T-helper 2 cell treated with Interferon-gamma antibody and Interleukin-4, amounts not matched to agents 100 ng/mL and 5 ng/mL, for 36 hours (primary cell): Measurements from ENCODE around the gene EXOC1L. TPM values are rescaled to one million over a fixed set of nuclear protein-coding genes. Genes with fewer than 3 reads are reported as not detected.

Experiments used
- intact Hi-C: fragments of 100-400 bp; cut with micrococcal nuclease; formaldehyde crosslinking; loops from one replicate; pipeline ENCODE4 v1.15.1; 2023
- total RNA-seq: library from RNA; stranded (reverse); gene quantifications from 2 replicates; pipeline ENCODE4 v1.2.3, GENCODE V29; 2022

Gene EXOC1L
- not detected in 2 replicates for total RNA-seq

GRCh38 chr4:55819634-55820033 lies at the start of gene EXOC1L:
EXOC1L (plus strand) TSS chr4:55819790; CDS start chr4:55820027, 237 bp downstream.
- intact Hi-C loops: no loop called here

- intact Hi-C loops: no loop called here
Measured at GRCh38 chr4:55770662-55771061, 48.9 kb upstream of the EXOC1L start.

- intact Hi-C loops: no loop called here
Measured at GRCh38 chr4:55781341-55781740, 38.2 kb upstream of the EXOC1L start.

GRCh38 chr4:55781812-55782211 lies 37.8 kb upstream of the EXOC1L start:
- intact Hi-C loops: no loop called here

GRCh38 chr4:55783584-55783983 lies 36.0 kb upstream of the EXOC1L start:
- intact Hi-C loops: no loop called here

- intact Hi-C loops: no loop called here
Measured at GRCh38 chr4:55784747-55785146, 34.8 kb upstream of the EXOC1L start.

- intact Hi-C loops: no loop called here
Measured at GRCh38 chr4:55791666-55792065, 27.9 kb upstream of the EXOC1L start.

GRCh38 chr4:55793479-55793878 lies 26.1 kb upstream of the EXOC1L start:
- intact Hi-C loops: no loop called here

GRCh38 chr4:55794053-55794452 lies 25.5 kb upstream of the EXOC1L start:
- intact Hi-C loops: no loop called here

- intact Hi-C loops: no loop called here
Measured at GRCh38 chr4:55795341-55795740, 24.2 kb upstream of the EXOC1L start.

- intact Hi-C loops: no loop called here
Measured at GRCh38 chr4:55801498-55801897, 18.1 kb upstream of the EXOC1L start.

- intact Hi-C loops: no loop called here
Measured at GRCh38 chr4:55807556-55807955, 12.0 kb upstream of the EXOC1L start.

- intact Hi-C loops: no loop called here
Measured at GRCh38 chr4:55808186-55808585, 11.4 kb upstream of the EXOC1L start.

GRCh38 chr4:55808632-55809031 lies 11.0 kb upstream of the EXOC1L start:
- intact Hi-C loops: no loop called here

GRCh38 chr4:55817691-55818090 lies 1.9 kb upstream of the EXOC1L start:
- intact Hi-C loops: no loop called here

- intact Hi-C loops: no loop called here
Measured at GRCh38 chr4:55820279-55820678, 689 bp downstream of the EXOC1L start.

GRCh38 chr4:55822329-55822728 lies 2.7 kb downstream of the EXOC1L start:
- intact Hi-C loops: no loop called here

GRCh38 chr4:55824865-55825264 lies 5.3 kb downstream of the EXOC1L start:
- intact Hi-C loops: no loop called here

- intact Hi-C loops: no loop called here
Measured at GRCh38 chr4:55826986-55827385, 7.4 kb downstream of the EXOC1L start.

- intact Hi-C loops: no loop called here
Measured at GRCh38 chr4:55827582-55827981, 8.0 kb downstream of the EXOC1L start.

- intact Hi-C loops: no loop called here
Measured at GRCh38 chr4:55830048-55830447, 10.5 kb downstream of the EXOC1L start.

GRCh38 chr4:55830716-55831115 lies 11.1 kb downstream of the EXOC1L start:
- intact Hi-C loops: no loop called here

- intact Hi-C loops: no loop called here
Measured at GRCh38 chr4:55834086-55834795, 14.7 kb downstream of the EXOC1L start.

- intact Hi-C loops: no loop called here
Measured at GRCh38 chr4:55837903-55838302, 18.3 kb downstream of the EXOC1L start.
